Amniotic epithelial cell (primary cell): ENCODE measurements around the gene DPF1.

Experiments
- DNase-seq: peaks from one replicate; pipeline ENCODE4 v3.0.0-alpha.2; 2010; ENCODE audit warnings: low read depth

Gene DPF1

GRCh38 chr19:38197937-38198704 lies 25.9 kb downstream of the DPF1 start:
- DNase-seq: no peak

- no peak for DNase-seq
Measured at GRCh38 chr19:38196948-38197656, 26.9 kb downstream of the DPF1 start.

- no peak for DNase-seq
Measured at GRCh38 chr19:38196245-38196837, 27.7 kb downstream of the DPF1 start.

- DNase-seq: no peak
Measured at GRCh38 chr19:38195237-38195636, 28.8 kb downstream of the DPF1 start.

- peak; percentile 48 for DNase-seq
Measured at GRCh38 chr19:38194061-38194701, 29.8 kb downstream of the DPF1 start.

- DNase-seq: no peak
Measured at GRCh38 chr19:38193445-38193844, 30.6 kb downstream of the DPF1 start.

GRCh38 chr19:38191747-38192146 lies 32.3 kb downstream of the DPF1 start:
- DNase-seq: no peak

GRCh38 chr19:38190793-38191192 lies 33.2 kb downstream of the DPF1 start:
- DNase-seq: no peak

- no peak for DNase-seq
Measured at GRCh38 chr19:38190061-38190460, 34.0 kb downstream of the DPF1 start.

GRCh38 chr19:38185562-38185961 lies 38.5 kb downstream of the DPF1 start:
- DNase-seq: no peak

GRCh38 chr19:38184815-38185214 lies 39.2 kb downstream of the DPF1 start:
- no peak for DNase-seq

- DNase-seq: peak; percentile 12
Measured at GRCh38 chr19:38183251-38183897, 40.6 kb downstream of the DPF1 start.

- DNase-seq: no peak
Measured at GRCh38 chr19:38182536-38183210, 41.3 kb downstream of the DPF1 start.

- DNase-seq: no peak
Measured at GRCh38 chr19:38180071-38180470, 44.0 kb downstream of the DPF1 start.

- DNase-seq: no peak
Measured at GRCh38 chr19:38175422-38175821, 48.6 kb downstream of the DPF1 start.

GRCh38 chr19:38173291-38174041 lies 50.6 kb downstream of the DPF1 start:
- peak; percentile 31 for DNase-seq

- no peak for DNase-seq
Measured at GRCh38 chr19:38172001-38172400, 52.0 kb downstream of the DPF1 start.

- no peak for DNase-seq
Measured at GRCh38 chr19:38170334-38170733, 53.7 kb downstream of the DPF1 start.

- DNase-seq: no peak
Measured at GRCh38 chr19:38168637-38169036, 55.4 kb downstream of the DPF1 start.

- DNase-seq: no peak
Measured at GRCh38 chr19:38165335-38165734, 58.7 kb downstream of the DPF1 start.

GRCh38 chr19:38164526-38164925 lies 59.5 kb downstream of the DPF1 start:
- DNase-seq: no peak
